ENCODE results near the gene SLC34A3. TPM values are rescaled to one million over a fixed set of nuclear protein-coding genes. Genes with fewer than 3 reads are reported as not detected.

SLC34A3 gene
- polyA plus RNA-seq, 2 of the 4 experiments (the other 2 are of a cell fraction): 0.05 TPM; not detected in 1

DNA sequence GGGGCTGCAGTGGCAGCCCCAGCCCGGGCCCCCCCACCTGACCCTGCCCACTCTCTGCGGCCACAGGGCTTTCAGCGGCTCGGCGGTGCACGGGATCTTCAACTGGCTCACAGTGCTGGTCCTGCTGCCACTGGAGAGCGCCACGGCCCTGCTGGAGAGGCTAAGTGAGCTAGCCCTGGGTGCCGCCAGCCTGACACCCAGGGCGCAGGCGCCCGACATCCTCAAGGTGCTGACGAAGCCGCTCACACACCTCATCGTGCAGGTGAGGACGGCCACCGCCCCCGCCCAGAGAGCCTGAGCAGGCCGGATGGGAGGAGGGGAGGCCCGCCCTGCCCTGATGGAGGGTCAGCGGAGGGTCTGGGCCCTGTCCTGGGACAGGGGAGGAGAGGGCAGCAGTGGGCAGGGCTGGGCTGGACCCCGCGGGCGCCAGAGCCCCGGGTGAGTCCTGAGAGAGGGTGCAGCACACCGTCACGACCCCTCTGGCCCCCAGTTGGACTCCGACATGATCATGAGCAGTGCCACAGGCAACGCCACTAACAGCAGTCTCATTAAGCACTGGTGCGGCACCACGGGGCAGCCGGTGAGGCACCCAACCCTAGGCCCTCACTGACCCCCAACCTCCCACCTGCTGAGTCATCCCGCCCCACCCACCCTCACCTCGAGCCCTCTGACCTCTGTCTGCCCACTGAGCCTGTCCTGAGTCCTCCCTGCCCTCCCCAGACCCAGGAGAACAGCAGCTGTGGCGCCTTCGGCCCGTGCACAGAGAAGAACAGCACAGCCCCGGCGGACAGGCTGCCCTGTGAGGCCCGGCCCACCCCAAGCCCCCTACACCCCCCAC, 2.7 kb downstream of the SLC34A3 start (continued):
- TF ChIP-seq ZFP36 (IDR thresholded peaks at IDR 0.05; ENCODE audit: borderline replicate concordance, partially characterized antibody) (no peak), RCOR1 (IDR thresholded peaks at IDR 0.05; ENCODE audit: low read depth, low read length) (no peak), MAZ (IDR thresholded peaks at IDR 0.05; ENCODE audit: borderline replicate concordance, low read depth, low read length) (no peak), E2F6 (IDR thresholded peaks at IDR 0.05; ENCODE audit: borderline replicate concordance, low read depth) (no peak), KDM1A (IDR thresholded peaks at IDR 0.05; ENCODE audit: low read depth) (no peak), SMC3 (IDR thresholded peaks at IDR 0.05) (no peak)
- TF ChIP-seq, protein P1, sequence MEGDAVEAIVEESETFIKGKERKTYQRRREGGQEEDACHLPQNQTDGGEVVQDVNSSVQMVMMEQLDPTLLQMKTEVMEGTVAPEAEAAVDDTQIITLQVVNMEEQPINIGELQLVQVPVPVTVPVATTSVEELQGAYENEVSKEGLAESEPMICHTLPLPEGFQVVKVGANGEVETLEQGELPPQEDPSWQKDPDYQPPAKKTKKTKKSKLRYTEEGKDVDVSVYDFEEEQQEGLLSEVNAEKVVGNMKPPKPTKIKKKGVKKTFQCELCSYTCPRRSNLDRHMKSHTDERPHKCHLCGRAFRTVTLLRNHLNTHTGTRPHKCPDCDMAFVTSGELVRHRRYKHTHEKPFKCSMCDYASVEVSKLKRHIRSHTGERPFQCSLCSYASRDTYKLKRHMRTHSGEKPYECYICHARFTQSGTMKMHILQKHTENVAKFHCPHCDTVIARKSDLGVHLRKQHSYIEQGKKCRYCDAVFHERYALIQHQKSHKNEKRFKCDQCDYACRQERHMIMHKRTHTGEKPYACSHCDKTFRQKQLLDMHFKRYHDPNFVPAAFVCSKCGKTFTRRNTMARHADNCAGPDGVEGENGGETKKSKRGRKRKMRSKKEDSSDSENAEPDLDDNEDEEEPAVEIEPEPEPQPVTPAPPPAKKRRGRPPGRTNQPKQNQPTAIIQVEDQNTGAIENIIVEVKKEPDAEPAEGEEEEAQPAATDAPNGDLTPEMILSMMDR (IDR thresholded peaks at IDR 0.05): no peak

GRCh38 chr9:137234055-137234697, 3.5 kb downstream of the SLC34A3 start:
- Histone ChIP-seq H3K4me1 (peaks cover 47% of the 10 kb centered on the region), H3K27ac (peak overlapping the region in 1 of 2 experiments; percentile 44; a peak in 1 of 6 replicates), H3K4me3 (no peak overlapping the region), H3K9me3 (no peaks in the 10 kb centered on the region), H3K4me2 (no peak overlapping the region)
- ATAC-seq: no peak
- TF ChIP-seq MYC (IDR thresholded peaks at IDR 0.05; ENCODE audit: borderline replicate concordance, low read length) (no peak), POLR2A (IDR thresholded peaks at IDR 0.05; ENCODE audit: low read length) (no peak), HOXB5 (CRISPR knock-in tag; IDR thresholded peaks at IDR 0.05) (no peak), BHLHE40 (IDR thresholded peaks at IDR 0.05; ENCODE audit: low read depth, low read length) (no peak), ZNF302 (CRISPR knock-in tag; IDR thresholded peaks at IDR 0.05) (no peak), ZFP36 (IDR thresholded peaks at IDR 0.05; ENCODE audit: borderline replicate concordance, partially characterized antibody) (no peak), HOXA7 (CRISPR knock-in tag; IDR thresholded peaks at IDR 0.05) (no peak), RNF2 (IDR thresholded peaks at IDR 0.05; ENCODE audit: borderline replicate concordance, low read depth) (no peak), CBX2 (IDR thresholded peaks at IDR 0.05; ENCODE audit: borderline replicate concordance, low read depth) (no peak), MAFK (IDR thresholded peaks at IDR 0.05; ENCODE audit: partially characterized antibody) (no peak), TP53 (CRISPR knock-in tag; IDR thresholded peaks at IDR 0.05) (no peak), JUNB (IDR thresholded peaks at IDR 0.05) (no peak), HMGXB4 (CRISPR knock-in tag; IDR thresholded peaks at IDR 0.05; ENCODE audit: borderline replicate concordance) (no peak), E2F6 (IDR thresholded peaks at IDR 0.05; ENCODE audit: borderline replicate concordance, low read depth) (no peak)
- 88% methylated on average over 30 of the region's 40 CpGs for WGBS (ENCODE audit: missing lambda C conversion rate)
- no peak for FAIRE-seq
- ChIA-PET CTCF (interaction anchor here (1.1 to 8.6 kb wide), 8 partner anchors 10 to 205 kb away, joined by 3 to 71 read pairs (median 4); partner anchors contain the start of genes CYSRT1 and SSNA1), POLR2A (no interaction called here)
- no peak for DNase-seq (ENCODE audit: low read depth in 1 of 2, low spot score in 1 of 2)
